Measurements from ENCODE around the gene RTN1.

RTN1 gene

GRCh38 chr14:59830338-59830734 lies 40.2 kb downstream of the RTN1 start:
- H3K27me3 ChIP-seq = no peaks in the 10 kb centered on the region
- peaks cover 0 to 16% (median 6%) of the 10 kb centered on the region in 4 donors for H3K4me1 ChIP-seq
- no peak overlapping the region for H3K27ac ChIP-seq
- no peak for DNase-seq
- H3K4me3 ChIP-seq = no peak overlapping the region
- no peaks in the 10 kb centered on the region for H3K36me3 ChIP-seq
- intact Hi-C loops (cut with DNase I; ENCODE audit: low total_unique reads) = no loop called here
- no peaks in the 10 kb centered on the region for H3K9me3 ChIP-seq
- no peak for TF ChIP-seq CTCF (IDR thresholded peaks at IDR 0.05)

DNA sequence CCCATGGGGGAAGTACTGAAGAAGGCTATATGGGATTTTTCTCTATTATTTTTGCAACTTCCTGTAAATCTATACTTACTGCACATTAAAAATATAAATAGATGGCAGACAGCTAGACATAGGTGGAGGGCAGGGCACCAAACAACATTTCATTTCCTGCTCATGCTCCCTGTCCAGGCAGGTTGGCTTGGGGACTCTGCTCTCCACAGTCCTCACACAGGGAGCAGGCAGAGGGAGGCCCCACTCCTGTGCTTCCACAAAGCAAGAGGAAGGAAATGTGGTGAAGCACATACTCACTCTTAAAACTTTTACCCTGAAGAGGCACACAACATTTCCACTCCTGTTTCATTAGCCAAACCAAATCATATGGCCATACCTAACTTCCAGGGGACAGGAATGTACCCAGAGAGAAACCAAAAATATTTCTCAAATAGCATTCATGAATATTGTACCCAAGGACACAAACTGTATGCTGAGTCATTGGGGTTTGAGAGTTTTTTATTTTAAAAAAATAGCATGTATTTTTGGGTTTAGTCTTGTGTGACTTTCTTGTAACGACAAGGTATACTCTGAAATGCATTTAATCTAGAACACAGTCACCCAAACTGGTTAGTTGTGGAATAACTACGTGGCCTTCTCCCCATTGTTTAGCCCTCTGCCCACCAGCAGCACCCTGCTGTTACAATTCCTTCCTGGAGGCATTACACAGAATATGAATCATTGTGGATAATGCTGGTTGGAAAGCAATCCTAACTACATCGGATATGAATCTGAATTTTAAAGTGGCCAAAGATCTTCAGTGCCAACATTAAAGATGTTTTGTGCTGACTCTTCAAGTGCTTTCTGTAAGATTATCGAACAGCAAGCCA lies 40.9 kb downstream of the RTN1 start:
- DNase-seq = no peak
- H3K4me1 ChIP-seq = peaks cover 0 to 16% (median 6%) of the 10 kb centered on the region in 4 donors
- no peaks in the 10 kb centered on the region for H3K27me3 ChIP-seq
- H3K4me3 ChIP-seq = no peak overlapping the region
- TF ChIP-seq CTCF (IDR thresholded peaks at IDR 0.05) = no peak
- no peak overlapping the region for H3K27ac ChIP-seq
- H3K9me3 ChIP-seq = no peaks in the 10 kb centered on the region
- intact Hi-C loops (cut with DNase I; ENCODE audit: low total_unique reads) = no loop called here
- H3K36me3 ChIP-seq = no peaks in the 10 kb centered on the region

DNA sequence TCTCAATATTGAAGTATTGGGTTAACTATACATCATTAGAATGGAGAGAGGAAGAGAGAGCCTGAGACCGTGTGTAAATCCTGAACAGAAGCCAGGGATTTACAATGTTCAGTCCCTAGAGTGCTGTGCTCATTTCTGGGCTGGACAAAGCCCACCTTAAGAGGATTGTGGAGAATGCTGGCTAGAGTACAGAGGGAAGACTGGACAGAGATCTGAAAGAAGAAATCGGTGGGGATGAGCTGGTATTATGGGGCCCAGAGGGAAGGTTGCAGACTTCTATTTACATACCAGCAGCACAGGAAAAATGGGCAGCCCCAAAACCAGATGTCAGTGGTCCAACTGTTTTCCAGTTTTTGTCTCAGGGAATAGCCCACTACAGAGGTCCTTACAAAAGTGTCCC lies 42.3 kb downstream of the RTN1 start:
- no peak overlapping the region for H3K4me3 ChIP-seq
- H3K9me3 ChIP-seq = no peaks in the 10 kb centered on the region
- TF ChIP-seq CTCF (IDR thresholded peaks at IDR 0.05) = no peak
- DNase-seq = no peak
- no peaks in the 10 kb centered on the region for H3K36me3 ChIP-seq
- intact Hi-C loops (cut with DNase I; ENCODE audit: low total_unique reads) = no loop called here
- no peak overlapping the region for H3K27ac ChIP-seq
- H3K27me3 ChIP-seq = no peaks in the 10 kb centered on the region
- peaks cover 0 to 16% (median 6%) of the 10 kb centered on the region in 4 donors for H3K4me1 ChIP-seq

DNA sequence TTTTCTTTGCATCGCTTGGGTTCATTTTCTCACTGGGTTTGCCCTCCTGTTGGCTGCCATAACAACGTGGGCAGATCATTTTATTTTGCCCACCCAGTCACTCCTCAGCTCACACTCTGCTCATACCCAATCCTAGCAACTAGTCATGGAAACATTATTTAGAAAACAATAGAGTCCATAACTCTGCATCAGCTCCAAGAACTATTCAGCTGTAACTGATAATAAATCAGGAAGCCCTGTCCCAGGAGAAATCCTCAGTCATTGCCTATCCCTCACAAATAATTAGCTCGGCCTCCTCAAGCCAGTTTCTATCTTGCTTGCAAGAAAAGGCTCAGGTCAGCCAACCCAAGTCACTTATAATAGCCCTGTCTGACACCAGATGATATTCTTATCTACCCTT lies 43.2 kb downstream of the RTN1 start:
- intact Hi-C loops (cut with DNase I; ENCODE audit: low total_unique reads) = no loop called here
- DNase-seq = no peak
- Histone ChIP-seq H3K4me1 (peaks cover 0 to 16% (median 6%) of the 10 kb centered on the region in 4 donors), H3K27me3 (no peaks in the 10 kb centered on the region), H3K9me3 (no peaks in the 10 kb centered on the region), H3K36me3 (no peaks in the 10 kb centered on the region), H3K27ac (no peak overlapping the region), H3K4me3 (no peak overlapping the region)
- no peak for TF ChIP-seq CTCF (IDR thresholded peaks at IDR 0.05)

- intact Hi-C loops (cut with DNase I; ENCODE audit: low total_unique reads) = no loop called here
- Histone ChIP-seq H3K9me3 (no peaks in the 10 kb centered on the region), H3K4me3 (no peak overlapping the region), H3K36me3 (no peaks in the 10 kb centered on the region), H3K27ac (no peak overlapping the region), H3K27me3 (no peaks in the 10 kb centered on the region), H3K4me1 (peaks cover 0 to 16% (median 6%) of the 10 kb centered on the region in 4 donors)
- no peak for DNase-seq
- TF ChIP-seq CTCF (IDR thresholded peaks at IDR 0.05) = no peak
Observed at GRCh38 chr14:59826150-59826549, 44.4 kb downstream of the RTN1 start.
